Kidney (tissue), 14 donors: ENCODE measurements around the gene FAM222A. TPM values are rescaled to one million over a fixed set of nuclear protein-coding genes. Genes with fewer than 3 reads are reported as not detected.
A peak's percentile ranks its signal among the peaks of the same experiment; 100 is the strongest.

Source experiments
- DNase-seq, 5 donors: peaks; one replicate each; pipeline ENCODE4 v3.0.0-alpha.2; 2013 to 2020
- FAIRE-seq: peaks from 2 replicates; lab custom pipeline; 2012; peaks lifted over from hg19 to GRCh38; lab: Jason Lieb, UNC
- H3K27ac ChIP-seq, 2 donors: one replicate each; pipeline ENCODE4 v1.7.0; 2013; ENCODE audit warnings: low read depth in 2 of 2, low read length in 2 of 2, inconsistent platforms in 1 of 2
- H3K27me3 ChIP-seq: one replicate; pipeline ENCODE4 v1.7.1; 2013; ENCODE audit warnings: low read length, inconsistent platforms; ENCODE audit not compliant: control insufficient read depth, insufficient read depth
- H3K36me3 ChIP-seq, 3 donors: one replicate each; pipeline versions ENCODE4 v1.7.0 to v1.7.1; 2013; ENCODE audit warnings: low read length in 3 of 3, control low read depth in 1 of 3, inconsistent platforms in 1 of 3; ENCODE audit not compliant: insufficient read depth in 3 of 3, control insufficient read depth in 2 of 3
- H3K4me1 ChIP-seq, 3 donors: one replicate each; pipeline versions ENCODE4 v1.7.0 to v1.7.1; 2013; ENCODE audit warnings: low read length in 3 of 3, inconsistent platforms in 1 of 3, low read depth in 1 of 3; ENCODE audit not compliant: control insufficient read depth in 2 of 3, insufficient read depth in 2 of 3
- H3K4me3 ChIP-seq, 3 donors: one replicate each; pipeline versions ENCODE4 v1.7.0 to v1.8.1; 2013; ENCODE audit warnings: low read length in 3 of 3, control low read depth in 1 of 3, inconsistent platforms in 1 of 3
- H3K9ac ChIP-seq, 3 donors: one replicate each; pipeline versions ENCODE4 v1.7.0 to v1.7.1; 2013; ENCODE audit warnings: low read length in 3 of 3, control low read depth in 1 of 3, inconsistent platforms in 1 of 3
- H3K9me3 ChIP-seq, 3 donors: one replicate each; pipeline versions ENCODE4 v1.7.0 to v1.7.1; 2013; ENCODE audit warnings: low read length in 3 of 3, control low read depth in 1 of 3, inconsistent platforms in 1 of 3; ENCODE audit not compliant: control insufficient read depth in 2 of 3, insufficient read depth in 1 of 3
- CTCF ChIP-seq: IDR thresholded peaks from 3 replicates; pipeline ENCODE4 v1.5.1; 2012; ENCODE audit warnings: mild to moderate bottlenecking, moderate library complexity, borderline replicate concordance; ENCODE audit not compliant: insufficient read depth; ENCODE audit errors: extremely low read depth
- intact Hi-C: fragments of 100-400 bp; cut with DNase I; formaldehyde crosslinking; loops from one replicate; pipeline ENCODE4 v1.11.1; 2022
- polyA plus RNA-seq: library from polyadenylated mRNA; stranded (reverse); fragments of 350-450 nt; fragmentation: Illumina TruSeq; extraction: RNeasy Lipid Tissue Mini Kit (QIAGEN cat#74804); gene quantifications from one replicate; pipeline ENCODE4 v1.2.3, GENCODE V29; 2014; ENCODE audit warnings: low read depth, low replicate concordance; ENCODE audit not compliant: insufficient read depth
- total RNA-seq: library from RNA; stranded (reverse); fragmentation: NEBNext Ultra II Directional; extraction: Animal tissue kit (Norgen Biotek cat#: 25700); gene quantifications from one replicate; pipeline ENCODE4 v1.2.1, GENCODE V29; 2021
- donor health status: control.
- donor health status: control.
- donor health status: control.
- donor health status: control.
- donor health status: control.
- donor health status: DM: yes; HTN: yes; CAD: no.
- donor health status: Normal renal cell carcinoma (clear cell type).

FAM222A gene
- total and polyA plus RNA-seq, 2 donors from 2014 or later: 3.7 to 12.5 TPM

DNA sequence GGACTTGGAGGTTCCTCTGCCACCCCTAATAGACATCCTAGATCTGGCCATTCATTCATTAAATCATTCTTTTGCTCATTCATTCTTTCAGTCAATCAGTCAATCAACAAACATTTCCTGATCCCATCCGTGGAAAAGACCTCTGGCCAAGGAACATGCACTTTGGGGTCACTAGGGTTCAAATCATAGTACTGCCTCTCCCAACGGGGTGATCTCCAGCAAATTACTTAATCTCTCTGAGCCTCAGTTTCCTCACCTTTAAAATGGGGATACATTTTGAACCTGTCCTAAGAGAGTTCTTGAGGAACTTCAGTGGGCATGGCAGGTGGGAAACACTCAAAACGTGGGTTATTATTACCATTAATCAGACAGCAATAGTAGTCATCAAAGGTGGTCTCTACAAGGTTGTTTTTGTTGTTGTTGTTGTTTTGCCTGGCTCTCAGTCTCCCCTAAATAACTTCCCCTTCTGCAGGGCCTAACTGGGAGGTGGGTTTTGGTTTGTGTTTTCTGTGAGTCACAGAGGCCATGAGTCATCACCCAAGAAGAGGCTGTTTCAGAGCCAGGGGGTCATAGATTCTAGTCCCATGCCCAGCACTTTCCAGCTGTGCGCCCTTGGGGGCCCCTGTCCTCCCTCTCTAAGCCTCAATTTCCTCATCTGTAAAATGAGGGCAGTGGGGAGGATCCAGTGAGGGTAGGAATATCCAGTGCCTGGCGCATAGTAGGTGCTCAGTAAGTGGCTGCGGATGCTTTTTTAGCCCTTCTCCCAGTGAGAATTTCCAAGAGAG lies 16.9 kb upstream of the FAM222A start:
- Histone ChIP-seq H3K4me1 (no peaks in the 10 kb centered on the region), H3K9ac (no peak overlapping the region), H3K9me3 (no peaks in the 10 kb centered on the region), H3K36me3 (no peaks in the 10 kb centered on the region), H3K4me3 (no peak overlapping the region), H3K27me3 (no peaks in the 10 kb centered on the region), H3K27ac (no peak overlapping the region)
- TF ChIP-seq CTCF: no peak
- FAIRE-seq (no peak), DNase-seq (peak in 1 of 5 donors; percentile 14)
- intact Hi-C loops: no loop called here

DNA sequence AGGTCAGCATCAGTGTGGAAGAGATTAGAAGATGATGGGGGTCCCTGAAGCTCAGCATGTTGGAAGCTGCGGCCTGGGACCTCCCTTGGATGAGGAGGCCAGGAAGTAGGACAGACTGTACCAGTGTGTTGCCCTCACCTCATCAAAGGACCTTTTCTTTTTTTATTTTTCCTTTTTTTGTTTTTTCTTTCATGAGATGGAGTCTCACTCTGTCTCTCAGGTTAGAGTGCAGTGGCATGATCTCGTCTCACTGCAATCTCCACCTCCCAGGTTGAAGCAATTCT lies 16.4 kb upstream of the FAM222A start:
- FAIRE-seq (no peak), DNase-seq (no peak)
- TF ChIP-seq CTCF: no peak
- H3K27ac ChIP-seq: no peak overlapping the region
- no peak overlapping the region for H3K4me3 ChIP-seq
- no peaks in the 10 kb centered on the region for H3K9me3 ChIP-seq
- no peak overlapping the region for H3K9ac ChIP-seq
- H3K27me3 ChIP-seq: no peaks in the 10 kb centered on the region
- no peaks in the 10 kb centered on the region for H3K4me1 ChIP-seq
- H3K36me3 ChIP-seq: no peaks in the 10 kb centered on the region
- intact Hi-C loops: no loop called here

GRCh38 chr12:109697877-109698468 lies 15.7 kb upstream of the FAM222A start:
- Histone ChIP-seq H3K4me3 (no peak overlapping the region), H3K4me1 (no peaks in the 10 kb centered on the region), H3K36me3 (no peaks in the 10 kb centered on the region), H3K9me3 (no peaks in the 10 kb centered on the region), H3K27me3 (no peaks in the 10 kb centered on the region), H3K27ac (no peak overlapping the region), H3K9ac (no peak overlapping the region)
- DNase-seq: peak in 2 of 5 donors; percentile 39
- no peak for TF ChIP-seq CTCF
- no peak for FAIRE-seq
- intact Hi-C loops: no loop called here
